NOMO-1 (cell line): ENCODE results near the gene PNPLA7.
"Not testable (repeated sequence)": the region's sequence is repeated elsewhere in the genome, so short reads cannot be mapped to it uniquely, and the experiment has no call there.

Experiments used
- DNase-seq, 2 experiments: peaks; one replicate each; lab custom pipeline; 2025; ENCODE audit not compliant: unreplicated experiment in 2 of 2; lab: John Stamatoyannopoulos, UW

Gene PNPLA7

GRCh38 chr9:137452761-137453642 is 97.2 kb downstream of the PNPLA7 start:
- DNase-seq: no peak

DNA sequence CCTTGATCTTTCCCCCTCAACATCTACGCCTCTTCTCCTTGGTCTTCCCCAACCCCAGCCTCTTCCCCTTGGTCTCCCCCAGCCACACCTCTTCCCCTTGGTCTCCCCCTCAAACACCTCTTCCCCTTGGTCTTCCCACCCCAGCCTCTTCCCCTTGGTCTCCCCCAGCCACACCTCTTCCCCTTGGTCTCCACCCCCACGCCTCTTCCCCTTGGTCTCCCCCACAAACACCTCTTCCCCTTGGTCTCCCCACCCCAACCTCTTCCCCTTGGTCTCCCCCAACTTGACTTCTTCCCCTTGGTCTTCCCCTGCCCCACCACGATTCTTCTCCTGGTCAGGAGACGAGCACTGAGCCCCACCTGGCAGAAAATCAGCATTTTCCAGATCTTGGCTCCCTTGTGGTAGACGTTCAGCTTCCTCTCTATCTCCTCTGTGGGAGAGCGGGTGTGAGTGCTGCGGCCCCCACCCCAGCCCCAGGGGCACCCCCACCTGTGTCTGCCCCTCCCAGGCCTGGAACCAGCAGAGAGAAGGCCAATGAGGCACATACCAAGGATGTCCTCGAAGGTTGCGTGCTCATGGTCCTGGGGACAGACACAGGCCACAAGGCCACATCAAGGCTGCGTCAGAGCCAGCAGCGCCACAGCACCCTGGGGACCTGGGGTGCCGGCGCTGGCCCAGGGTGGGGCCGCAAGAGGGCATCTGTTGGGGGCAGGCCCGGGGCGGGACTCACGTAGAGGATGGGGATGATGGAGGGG is 98.0 kb downstream of the PNPLA7 start:
- DNase-seq: peak in 1 of 2 experiments; percentile 52

DNA sequence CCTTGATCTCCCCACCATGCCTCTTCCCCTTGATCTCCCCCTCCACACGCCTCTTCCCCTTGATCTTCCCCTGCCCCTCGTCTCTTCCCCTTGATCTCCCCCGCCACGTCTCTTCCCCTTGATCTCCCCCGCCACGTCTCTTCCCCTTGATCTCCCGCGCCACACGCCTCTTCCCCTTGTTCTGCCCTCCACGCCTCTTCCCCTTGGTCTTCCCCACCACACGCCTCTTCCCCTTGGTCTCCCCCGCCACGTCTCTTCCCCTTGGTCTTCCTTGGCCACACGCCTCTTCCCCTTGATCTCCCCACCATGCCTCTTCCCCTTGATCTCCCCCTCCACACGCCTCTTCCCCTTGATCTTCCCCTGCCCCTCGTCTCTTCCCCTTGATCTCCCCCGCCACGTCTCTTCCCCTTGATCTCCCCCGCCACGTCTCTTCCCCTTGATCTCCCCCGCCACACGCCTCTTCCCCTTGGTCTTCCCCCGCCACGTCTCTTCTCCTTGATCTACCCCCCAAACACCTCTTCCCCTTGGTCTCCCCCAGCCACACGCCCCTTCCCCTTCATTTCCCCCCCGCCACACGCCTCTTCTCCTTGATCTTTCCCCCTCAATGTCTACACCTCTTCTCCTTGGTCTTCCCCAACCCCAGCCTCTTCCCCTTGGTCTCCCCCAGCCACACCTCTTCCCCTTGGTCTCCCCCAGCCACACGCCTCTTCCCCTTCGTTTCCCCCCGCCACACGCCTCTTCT is 98.8 kb downstream of the PNPLA7 start:
- DNase-seq: not testable (repeated sequence)

GRCh38 chr9:137450539-137451222 is 99.5 kb downstream of the PNPLA7 start:
- DNase-seq: not testable (repeated sequence)

DNA sequence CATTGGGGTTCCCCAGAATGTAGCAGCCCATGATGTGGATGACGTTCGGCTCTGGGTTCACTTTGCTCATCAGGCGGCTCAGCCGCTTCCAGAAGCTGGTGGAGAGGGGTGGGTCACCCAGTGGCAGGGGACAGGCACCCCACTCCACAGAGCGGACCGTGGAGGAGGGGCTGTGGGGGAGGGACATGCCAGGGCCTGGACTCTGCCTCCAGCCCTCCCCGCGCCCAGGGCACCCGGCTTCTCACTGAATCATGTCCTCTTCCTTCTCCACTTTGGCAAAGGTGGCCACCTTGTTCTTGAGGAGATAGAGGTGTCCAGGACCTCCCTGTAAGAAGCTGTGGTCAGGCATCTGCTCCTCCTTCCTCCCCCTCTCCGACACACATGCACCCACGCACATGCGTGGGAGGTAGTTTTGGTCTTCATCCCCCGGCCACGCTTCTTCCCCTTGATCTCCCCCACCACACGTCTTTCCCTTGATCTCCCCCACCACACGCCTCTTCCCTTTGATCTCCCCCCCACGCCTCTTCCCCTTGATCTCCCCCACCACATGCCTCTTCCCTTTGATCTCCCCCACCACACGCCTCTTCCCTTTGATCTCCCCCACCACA is 100.2 kb downstream of the PNPLA7 start:
- DNase-seq: no peak

DNA sequence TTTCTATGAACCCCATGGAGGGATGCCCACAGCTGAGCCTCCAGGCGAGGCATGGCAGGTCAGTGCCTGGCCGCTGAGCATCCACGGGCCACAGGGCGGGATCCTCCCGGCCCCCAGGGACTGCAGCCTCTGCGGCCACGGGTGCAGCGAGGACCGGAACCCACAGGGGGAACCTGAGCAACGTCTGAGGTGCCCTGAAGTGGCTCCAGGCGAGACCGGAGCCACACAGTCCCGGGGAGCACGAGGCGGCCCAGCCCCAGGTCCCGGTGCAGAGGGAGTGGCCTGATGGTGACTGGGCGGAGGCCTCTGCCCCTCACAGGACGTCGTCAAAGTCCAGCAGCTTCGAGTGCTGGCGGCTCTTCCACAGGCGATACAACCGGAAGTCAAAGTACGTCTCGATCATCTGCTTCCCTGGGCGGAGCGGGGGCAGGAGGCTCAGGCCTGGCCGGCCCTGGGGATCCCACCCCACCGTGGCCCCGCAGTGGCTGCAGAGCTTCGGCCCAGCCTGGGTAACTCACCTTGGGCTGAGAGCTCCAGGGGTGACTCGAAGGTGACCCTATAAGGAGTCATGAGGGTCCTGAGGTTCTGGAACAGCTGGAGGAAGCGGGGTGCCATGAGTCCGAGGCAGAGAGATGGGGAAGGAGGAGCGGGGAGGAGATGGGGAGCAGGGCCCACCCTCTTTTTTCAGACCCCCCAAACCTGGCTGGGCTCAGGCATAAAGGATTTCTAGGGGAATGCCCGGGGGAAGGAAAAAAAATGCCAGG is 100.9 kb downstream of the PNPLA7 start:
- no peak for DNase-seq

DNA sequence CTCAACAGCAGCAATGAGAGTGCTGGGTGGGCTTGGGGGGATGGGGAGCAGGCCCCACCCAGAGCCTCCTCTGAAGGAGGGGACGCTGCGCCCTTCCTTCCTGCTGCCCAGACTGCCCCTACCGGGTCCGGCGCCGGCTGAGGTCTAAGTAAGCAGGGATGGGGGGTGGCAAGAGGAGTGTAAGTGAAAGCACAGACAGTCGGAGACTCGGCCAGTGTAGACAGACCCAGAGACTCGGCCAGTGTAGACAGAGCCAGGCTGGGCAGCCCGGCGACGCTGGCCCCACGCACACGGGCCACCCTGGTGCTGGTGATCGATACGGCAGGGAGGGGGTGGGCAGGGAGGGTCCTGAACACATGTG is 101.6 kb downstream of the PNPLA7 start:
- DNase-seq: no peak

DNA sequence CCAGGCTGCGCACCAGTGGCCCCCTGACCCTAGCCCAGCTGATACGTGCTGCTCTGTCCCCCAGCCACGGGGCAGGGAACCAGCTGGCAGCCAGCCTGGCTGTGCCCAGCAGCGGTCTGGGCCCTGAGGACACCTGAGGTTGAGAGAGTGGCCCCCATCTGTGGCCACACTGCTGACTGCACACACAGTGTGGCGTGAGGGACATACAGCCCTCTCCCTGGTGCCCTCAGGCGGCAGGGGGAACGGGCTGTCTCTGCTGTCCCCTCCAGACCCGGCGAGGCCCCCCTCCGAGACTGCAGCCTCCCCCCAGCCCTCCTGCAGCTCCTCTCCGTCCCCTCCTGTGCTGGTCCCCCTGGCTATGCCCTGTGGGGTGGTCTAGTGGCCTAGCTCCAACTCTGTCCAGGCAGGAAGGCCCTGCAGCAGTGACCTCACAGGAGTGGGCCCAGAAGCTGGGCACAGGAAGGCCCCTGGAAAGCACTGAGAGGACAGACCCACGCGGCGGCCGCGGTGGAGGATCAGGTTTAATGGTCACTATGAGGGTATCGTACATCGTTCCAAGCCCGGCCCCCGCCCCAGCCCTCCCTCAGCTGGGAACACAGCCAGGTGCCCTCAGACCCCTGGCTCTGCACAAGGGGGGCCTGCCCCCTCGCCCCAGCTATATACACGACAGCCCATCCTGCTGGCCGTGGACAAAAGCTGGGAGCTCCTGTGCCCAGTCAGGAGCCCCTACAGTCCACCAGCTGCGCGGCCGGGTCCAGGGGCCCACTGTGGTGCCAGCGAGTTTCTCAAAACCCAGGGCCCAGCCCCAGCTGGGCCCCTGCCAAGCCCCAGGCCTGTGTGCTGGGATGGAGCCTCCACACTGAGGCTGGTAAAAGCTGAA is 102.2 kb downstream of the PNPLA7 start:
- DNase-seq: no peak

- peak; percentile 85 to 87 for DNase-seq
These were observed 103.2 kb downstream of the PNPLA7 start for GRCh38 chr9:137446851-137447471.

DNA sequence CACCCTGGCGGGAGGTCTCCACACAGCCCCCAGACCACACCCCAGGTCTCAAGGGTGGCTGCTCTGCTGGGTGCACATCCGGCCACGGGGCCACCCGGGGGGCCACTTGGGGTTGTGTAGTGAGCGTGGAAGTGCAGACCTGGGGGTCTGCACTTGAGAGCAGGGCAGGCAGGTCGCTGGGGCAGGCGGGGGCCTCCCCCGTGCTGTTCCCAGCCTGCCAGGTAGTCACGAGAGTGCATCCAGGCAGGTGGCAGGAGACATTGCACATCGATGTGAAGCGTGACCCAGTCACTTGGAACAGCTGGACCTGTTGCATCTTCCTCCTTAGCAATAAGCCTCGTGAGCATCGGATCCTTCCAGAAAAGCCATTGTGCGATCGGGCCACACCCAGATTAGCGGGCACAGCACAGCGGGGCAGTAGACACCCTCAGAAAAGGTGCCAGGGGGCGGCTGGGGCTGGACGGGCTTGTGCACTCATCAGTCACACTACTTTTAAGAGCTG is 104.2 kb downstream of the PNPLA7 start:
- DNase-seq: no peak

GRCh38 chr9:137445275-137445807 is 104.9 kb downstream of the PNPLA7 start:
- DNase-seq: peak; percentile 65 to 67

DNA sequence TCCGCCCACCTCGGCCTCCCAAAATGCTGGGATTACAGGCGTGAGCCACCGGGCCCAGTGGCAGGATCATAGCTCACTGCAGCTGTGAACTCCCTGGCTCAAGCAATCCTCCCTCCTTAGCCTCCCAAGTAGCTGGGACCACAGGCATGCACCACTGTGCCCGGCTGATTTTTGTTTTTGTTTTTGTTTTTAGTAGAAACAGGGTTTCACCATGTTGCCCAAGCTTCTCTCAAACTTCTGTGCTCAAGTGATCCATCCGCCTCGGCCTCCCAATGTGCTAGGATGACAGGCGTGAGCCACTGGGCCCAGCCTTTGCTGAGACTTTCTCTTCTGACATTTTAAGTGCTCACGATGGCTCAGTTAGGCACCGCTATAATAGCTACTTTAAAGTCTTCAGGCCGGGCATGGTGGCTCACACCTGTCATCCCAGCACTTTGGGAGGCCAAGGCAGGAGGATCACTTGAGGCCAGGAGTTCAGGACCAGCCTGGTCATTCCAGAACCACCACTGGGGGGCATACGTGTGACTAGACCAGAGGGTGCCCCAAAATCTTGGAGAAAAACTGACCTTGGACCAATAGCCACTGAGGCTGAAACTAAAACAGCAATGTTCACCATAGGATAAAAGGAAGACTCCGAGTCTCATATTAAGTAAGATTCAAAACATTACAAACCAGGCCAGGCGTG is 106.0 kb downstream of the PNPLA7 start:
- DNase-seq: no peak

DNA sequence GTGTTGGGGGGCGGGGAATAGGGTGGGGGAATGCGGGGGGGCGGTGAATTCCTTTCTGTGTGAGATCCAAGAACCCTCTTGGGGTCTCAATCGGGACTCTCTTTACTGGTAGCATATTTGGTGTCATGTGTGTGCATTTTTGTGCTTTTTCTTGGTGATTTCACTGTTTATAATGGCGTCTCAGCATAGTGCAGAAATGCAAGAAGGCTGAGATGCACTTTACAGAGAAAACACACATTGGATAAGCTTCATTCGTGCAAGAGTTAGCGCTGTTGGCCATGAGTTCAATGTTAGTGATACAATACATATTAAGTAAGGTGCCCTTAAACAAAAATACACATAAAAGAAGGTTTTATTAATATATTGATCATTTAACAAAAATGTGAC is 108.3 kb downstream of the PNPLA7 start:
- no peak for DNase-seq

GRCh38 chr9:137441289-137441934 is 108.8 kb downstream of the PNPLA7 start, which contains the start of gene ENTPD8:
Gene ENTPD8, minus strand, starts transcription at chr9:137441357. Its CDS starts 3,072 bp downstream, at chr9:137438285.
- peak; percentile 40 to 63 for DNase-seq

DNA sequence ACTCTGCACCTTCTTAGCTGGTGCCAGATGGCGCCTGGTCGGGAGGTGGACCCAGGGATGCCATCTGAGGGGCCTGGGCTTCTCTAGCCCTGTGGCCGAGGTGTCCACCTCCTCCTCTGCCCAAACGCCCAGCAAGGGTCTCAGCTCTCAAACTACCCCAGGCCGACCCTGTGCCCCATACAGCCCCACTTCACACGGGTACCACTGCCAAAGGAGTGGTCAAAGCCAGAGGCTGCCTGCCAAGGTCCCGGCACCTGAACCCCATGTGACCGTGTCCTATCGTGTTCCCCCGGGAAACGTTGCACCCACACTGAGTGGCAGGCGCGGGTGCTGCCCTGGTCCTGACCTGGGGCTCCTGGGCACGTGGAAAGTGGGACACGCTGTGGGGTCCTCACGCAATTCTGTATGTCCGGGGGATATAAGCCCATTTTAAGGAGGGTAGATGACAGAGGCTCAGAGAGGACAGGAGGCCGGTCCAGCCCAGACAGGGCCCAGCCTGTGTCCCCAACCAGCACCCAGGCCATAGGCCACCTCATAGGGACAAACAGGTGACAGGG is 111.0 kb downstream of the PNPLA7 start:
- no peak for DNase-seq

- DNase-seq: no peak
These were observed 111.5 kb downstream of the PNPLA7 start for GRCh38 chr9:137438591-137439157.
